Retina (tissue), 1 donor: ENCODE data around the gene COL11A2.

ENCODE experiments used
- DNase-seq: peaks from one replicate; pipeline ENCODE4 v3.0.0-alpha.2; 2016

COL11A2 gene

GRCh38 chr6:33147807-33148666 lies 44.2 kb downstream of the COL11A2 start:
- DNase-seq = peak; percentile 45

DNA sequence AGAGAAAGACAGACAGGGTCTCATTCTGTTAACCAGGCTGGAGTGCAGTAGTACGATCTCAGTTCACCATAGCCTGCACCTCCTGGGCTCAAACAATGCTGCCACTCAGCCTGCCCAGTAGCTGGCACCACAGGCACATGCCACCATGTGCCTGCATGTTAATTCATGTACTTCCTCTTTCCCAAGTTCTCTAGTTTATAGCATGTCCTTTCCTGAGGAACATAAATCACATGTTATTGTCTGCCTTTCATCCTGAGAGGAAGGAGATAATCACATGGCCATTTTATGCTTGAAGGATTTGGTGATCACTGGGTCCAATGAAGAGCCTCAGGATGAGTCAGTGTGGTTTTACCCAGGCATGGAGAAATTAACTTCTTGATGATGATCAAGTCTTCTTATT lies 47.9 kb downstream of the COL11A2 start:
- DNase-seq = no peak

DNA sequence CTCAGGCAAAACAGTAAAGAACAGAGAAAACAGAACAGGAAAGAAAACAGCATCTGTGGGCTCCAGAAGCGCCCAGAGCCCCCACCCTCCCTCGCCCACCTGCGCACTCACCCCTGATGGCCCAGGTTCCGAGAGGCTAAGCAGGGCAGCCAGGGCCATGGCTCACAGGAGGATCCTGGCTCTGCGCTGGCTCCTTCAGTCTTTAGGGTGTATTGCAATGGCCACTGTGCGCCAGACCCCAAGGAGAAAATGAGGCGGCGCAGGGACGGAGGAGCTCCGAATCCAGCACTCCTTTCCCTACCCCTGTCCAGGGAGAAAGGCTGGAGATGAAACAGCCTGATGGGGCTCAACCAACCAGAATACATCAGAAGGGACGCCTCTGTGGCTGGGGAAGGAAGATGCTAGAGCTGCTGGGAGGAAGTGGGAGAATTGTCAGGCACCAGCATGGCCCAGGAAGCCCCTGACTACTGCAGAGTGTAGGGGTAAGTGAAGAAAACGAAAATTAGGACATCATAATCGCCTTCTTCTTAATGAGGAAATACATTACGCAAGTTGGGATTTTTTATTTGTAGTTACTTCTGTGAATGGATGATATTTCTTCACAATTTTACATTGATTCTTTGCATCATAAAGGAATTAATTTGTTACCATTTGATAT lies 49.0 kb downstream of the COL11A2 start:
- no peak for DNase-seq

- DNase-seq = no peak
Measured at GRCh38 chr6:33142501-33143070, 49.7 kb downstream of the COL11A2 start.

DNA sequence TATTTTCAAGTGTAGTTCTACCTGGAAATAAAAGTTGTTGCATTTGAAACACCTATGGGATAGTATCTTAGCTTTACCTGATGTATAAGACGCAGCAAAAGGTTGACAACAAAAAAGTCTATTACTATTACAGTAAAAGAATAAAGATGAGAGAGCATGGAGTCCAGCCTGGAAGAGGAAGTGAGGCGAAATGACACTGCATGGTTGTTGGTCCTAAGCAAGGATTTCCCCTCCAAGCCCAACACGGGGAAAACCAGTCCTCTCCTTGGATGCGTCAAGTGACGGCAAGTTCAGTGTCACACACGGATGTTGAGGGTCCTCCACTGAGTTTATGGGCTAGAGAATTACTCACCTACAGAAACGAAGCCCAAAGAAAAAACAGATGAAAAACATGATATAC lies 51.7 kb downstream of the COL11A2 start:
- no peak for DNase-seq

DNA sequence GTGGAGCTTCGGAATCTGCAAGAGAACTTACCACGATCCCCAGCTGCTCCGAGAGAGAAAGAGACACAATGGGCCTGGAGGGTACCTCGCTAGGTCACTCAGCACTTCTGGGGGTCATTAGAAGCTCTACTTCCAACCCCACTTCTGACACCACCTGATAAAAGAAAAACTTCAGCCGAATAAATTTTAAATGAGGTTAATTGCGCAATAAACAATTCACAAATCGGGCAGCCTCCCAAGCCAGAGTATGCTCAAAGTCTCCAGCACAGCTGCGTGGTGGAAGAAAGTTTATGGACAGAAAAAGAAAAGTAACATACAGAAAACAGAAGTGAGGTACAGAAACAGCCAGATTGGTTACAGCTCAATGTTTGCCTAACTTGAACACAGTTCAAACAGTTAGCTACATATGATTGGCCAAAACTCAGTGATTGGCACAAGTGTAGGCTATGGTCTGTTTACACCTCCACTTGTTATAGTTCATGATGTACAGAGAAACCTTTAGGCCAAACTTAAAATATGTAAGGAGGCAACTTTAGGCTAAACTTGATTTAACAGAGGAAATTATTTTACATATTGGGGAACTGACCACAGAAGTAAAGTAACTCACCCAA lies 52.6 kb downstream of the COL11A2 start:
- DNase-seq = no peak

DNA sequence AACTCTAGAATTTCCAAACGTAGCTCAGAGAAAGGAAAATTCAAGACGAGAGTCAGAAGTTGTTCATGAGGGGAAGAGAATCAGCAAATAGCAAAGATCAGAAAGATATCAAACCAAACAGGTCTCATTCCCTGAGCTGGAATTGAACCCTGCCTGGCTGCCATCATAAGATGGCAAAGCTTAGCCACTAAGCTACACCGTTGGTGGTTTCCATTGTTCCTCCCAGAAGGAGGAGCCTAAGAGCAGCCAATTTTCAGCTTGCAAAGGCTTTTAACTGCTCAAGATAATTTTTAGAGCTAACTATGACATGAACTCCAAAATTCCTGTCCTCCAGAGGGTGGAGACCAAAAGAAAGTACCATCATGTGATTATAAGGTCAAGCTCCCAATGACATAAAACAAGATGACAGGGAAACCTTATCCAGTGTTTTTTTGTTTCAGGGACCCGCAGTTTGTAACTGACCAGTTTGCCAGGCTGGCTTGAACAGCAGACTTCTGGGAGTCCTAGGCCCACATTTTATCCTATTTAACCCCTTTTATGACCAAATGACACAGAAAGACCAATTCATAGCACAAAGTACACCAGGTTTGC lies 55.9 kb downstream of the COL11A2 start:
- no peak for DNase-seq

GRCh38 chr6:33132081-33132524 lies 60.2 kb downstream of the COL11A2 start:
- DNase-seq = no peak

DNA sequence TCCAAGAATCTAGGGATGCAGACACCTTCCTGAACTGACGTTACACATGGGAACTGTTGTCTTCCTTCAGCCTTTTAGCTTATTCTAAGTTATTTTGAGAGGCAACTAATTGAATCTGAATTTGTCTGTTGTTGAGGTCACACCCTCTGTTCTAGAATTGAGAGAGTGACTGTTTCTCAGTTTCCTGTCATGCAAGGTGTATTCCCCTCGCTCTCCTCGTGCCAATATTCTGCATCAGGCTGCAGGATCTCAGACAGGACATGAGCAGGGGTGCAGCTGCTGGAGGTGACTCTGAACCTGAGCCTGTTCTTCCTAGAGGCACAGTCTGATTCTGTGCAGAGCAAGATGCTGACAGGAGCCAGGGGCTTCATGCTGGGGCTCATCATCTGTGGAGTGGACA lies 63.9 kb downstream of the COL11A2 start:
- DNase-seq = no peak

DNA sequence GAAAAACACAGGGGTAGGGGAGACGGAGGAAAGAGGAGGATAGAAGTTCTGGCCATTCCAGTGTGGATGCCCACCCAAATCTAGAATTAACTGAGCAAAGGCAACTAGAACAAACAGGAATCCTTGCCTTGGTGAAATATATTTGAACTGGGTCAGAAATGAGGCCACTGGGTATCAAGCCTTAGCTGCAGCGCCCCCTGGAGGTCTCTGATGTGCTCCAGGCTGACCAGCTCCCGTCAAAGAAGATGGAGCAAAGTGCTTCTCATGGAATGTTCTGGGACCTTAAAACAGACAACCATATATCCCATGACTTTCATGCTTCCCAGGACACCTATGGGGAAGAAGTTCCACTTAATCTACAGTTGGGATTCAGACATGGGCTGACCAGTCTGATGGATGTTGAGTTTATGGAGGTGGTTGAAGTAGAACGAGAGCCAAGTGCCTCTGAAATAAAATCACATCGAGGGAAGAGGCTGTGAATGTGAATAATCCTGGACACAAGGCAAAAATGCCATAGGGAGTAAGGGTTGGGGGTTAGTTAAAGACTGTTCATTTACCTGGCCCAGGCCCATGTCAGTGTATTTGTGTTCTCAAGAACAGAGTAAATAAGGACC lies 66.1 kb downstream of the COL11A2 start:
- peak; percentile 30 for DNase-seq

DNA sequence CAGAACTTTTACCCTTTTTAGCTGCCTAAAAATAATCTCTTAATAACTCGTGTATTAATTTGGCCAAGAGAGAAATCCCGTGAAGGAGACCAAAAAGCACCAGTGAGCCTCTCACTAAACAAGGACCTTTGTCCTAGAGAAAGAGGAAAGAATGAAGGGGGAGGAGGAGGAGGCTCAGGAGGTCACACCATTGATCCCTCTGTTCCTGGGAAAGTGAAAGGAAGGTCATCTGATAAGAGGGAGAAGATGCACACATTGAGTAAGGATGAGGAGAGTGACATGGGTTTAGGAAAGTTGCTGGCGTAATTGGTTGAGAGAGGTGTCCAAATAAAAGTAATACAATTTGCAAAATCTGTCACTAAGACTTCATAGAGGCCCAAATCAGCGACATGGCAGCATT lies 67.3 kb downstream of the COL11A2 start:
- DNase-seq = no peak

DNA sequence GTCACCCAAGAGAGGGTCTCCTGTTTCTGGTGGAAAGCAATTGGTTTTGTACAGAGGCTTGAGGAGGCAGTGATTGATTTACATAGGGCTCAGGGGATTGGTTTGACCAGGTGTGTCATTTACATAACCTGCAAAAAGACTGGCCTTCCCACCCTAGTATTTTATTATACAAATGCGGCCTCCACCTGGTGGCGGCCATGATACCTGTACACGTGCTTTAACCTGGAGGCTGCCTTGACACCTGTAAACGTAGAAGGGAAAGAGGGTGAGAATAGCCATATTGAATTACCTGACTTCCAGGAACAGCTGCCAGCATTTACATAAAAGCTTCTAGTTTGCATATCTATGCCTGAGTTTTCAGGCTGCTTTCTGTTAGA lies 67.8 kb downstream of the COL11A2 start:
- no peak for DNase-seq

GRCh38 chr6:33123732-33124524 lies 68.3 kb downstream of the COL11A2 start:
- peak; percentile 17 for DNase-seq

GRCh38 chr6:33123181-33123580 lies 69.1 kb downstream of the COL11A2 start:
- DNase-seq = no peak

DNA sequence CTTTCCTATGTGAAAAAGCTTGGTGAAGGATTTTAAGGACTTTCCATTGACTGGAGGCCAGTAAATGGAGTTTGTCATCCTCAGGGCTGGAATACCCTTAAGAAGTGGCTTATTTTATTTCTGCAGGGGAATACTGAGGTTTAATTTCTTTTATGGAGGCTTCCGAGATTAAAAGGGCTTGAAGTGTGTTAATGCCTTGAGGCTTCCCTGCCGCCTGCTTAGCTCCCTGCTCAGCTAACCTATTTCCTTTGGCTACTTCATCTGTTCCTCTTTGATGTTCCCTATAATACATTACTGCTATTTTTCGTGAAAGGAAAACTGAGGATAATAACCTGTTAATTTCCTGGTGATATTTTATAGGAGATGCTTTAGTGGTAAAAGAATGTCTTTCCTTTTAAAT lies 72.3 kb downstream of the COL11A2 start:
- no peak for DNase-seq

GRCh38 chr6:33118525-33119123 lies 73.6 kb downstream of the COL11A2 start:
- DNase-seq = peak; percentile 28

GRCh38 chr6:33117811-33118277 lies 74.4 kb downstream of the COL11A2 start:
- no peak for DNase-seq

DNA sequence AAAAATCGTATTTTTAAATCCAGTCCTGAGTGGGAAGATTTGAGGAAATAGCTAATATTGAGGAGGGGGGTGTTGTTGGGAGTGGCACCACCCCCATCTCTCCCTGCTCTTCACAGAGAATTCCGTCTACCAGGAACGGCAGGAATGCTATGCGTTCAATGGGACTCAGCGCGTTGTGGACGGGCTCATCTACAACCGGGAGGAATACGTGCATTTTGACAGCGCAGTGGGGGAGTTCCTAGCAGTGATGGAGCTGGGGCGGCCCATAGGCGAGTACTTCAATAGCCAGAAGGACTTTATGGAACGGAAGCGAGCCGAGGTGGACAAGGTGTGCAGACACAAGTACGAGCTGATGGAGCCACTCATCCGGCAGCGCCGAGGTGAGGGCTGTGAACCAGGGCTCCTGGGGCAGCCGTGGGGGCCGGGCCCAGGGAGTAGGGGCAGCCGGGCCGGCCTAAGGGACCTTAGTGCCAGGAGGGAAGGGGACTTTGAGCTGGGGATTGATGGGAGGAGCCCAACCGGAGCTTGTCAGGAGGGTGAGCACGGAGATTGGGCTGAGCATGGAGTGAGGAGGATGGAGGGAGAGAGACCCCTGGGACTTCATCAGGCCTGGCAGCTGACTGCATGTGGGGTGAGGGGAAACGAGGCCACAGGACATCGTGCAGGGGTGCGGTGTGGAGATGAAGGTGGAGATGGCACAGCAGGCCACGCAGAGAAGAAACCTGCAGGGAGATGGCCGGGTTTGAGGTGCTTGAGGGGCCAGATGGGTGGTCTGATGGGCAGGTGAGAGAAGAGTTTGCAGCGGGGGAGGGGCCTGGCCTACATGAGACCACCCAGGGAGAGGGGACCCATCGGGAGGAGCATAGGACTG lies 75.2 kb downstream of the COL11A2 start:
- DNase-seq = peak; percentile 57

GRCh38 chr6:33116417-33116816 lies 75.8 kb downstream of the COL11A2 start:
- DNase-seq = peak; percentile 48

- no peak for DNase-seq
Measured at GRCh38 chr6:33114406-33114805, 77.9 kb downstream of the COL11A2 start.
